ENCODE results near the gene CGB7. TPM values are rescaled to one million over a fixed set of nuclear protein-coding genes. Genes with fewer than 3 reads are reported as not detected.

The CGB7 gene
- total and polyA plus RNA-seq, 9 of the 15 experiments (the other 6 are each of a cell fraction or from before 2014, with no cell fraction given) = not detected

- Histone ChIP-seq H3K27ac (ENCODE audit: extremely low read depth, low read depth, low read length) (no peak overlapping the region), H2AFZ (ENCODE audit: low read depth, low read length) (no peak overlapping the region), H3K79me2 (ENCODE audit: control insufficient read depth, insufficient read depth, low read length) (peaks cover 55% of the 10 kb centered on the region), H3K9me3 (replicated peaks; ENCODE audit: control insufficient read depth, insufficient read depth, low read depth, low read length) (no peaks in the 10 kb centered on the region), H4K20me1 (replicated peaks; ENCODE audit: control insufficient read depth, insufficient read depth, low read length) (peaks cover 24% of the 10 kb centered on the region), H3K9ac (ENCODE audit: insufficient read depth in 1 of 2, low read depth in 2 of 2, low read length in 2 of 2) (no peak overlapping the region), H3K36me3 (ENCODE audit: control insufficient read depth, insufficient read depth, low read length) (peaks cover 99% of the 10 kb centered on the region), H3K27me3 (ENCODE audit: control insufficient read depth in 2 of 2, insufficient read depth in 2 of 2, low read length in 2 of 2) (no peaks in the 10 kb centered on the region), H3K9me1 (ENCODE audit: control insufficient read depth, insufficient read depth, low read length) (no peaks in the 10 kb centered on the region), H3K4me3 (no peak overlapping the region), H3K4me1 (replicated peaks in 1 of 2; ENCODE audit: control insufficient read depth in 2 of 2, insufficient read depth in 2 of 2, low read length in 2 of 2) (peaks cover 0 to 17% of the 10 kb centered on the region in 2 experiments; a peak in 3 of 5 replicates), H3K4me2 (ENCODE audit: insufficient read depth, low read length) (no peak overlapping the region)
- intact Hi-C loops (cut with micrococcal nuclease) (no loop called here), in situ Hi-C loops (cut with MboI) (loop anchor here (5.0 kb wide), 1 partner anchor 94 kb away; no protein-coding TSS in a partner anchor)
- ATAC-seq = no peak
- no peak for FAIRE-seq
- POLR2A ChIA-PET = interaction anchor here (2.6 kb wide), 1 partner anchor 100 kb away, joined by 22 read pairs; no protein-coding TSS in a partner anchor
- CTCF ChIA-PET (ENCODE audit: low intra/inter-chr PET ratio) = interaction anchor here (0.5 to 2.1 kb wide), 4 partner anchors 47 to 126 kb away, joined by 5 to 27 read pairs (median 6); no protein-coding TSS in a partner anchor
- no peak for DNase-seq (ENCODE audit: extremely low read depth in 1 of 4, low spot score in 3 of 4)
- 98% methylated on average over 4 of the region's 4 CpGs for WGBS (ENCODE audit: insufficient coverage, low coverage, missing lambda C conversion rate)
- BruUV-seq (replicated peaks) = no TSS peak
- no peak for TF ChIP-seq CHD7 (IDR thresholded peaks at IDR 0.05; ENCODE audit: low read depth, low read length)
- TF ChIP-seq HDAC3 (IDR thresholded peaks at IDR 0.05; ENCODE audit: borderline replicate concordance, partially characterized antibody) = no peak
- no peak for TF ChIP-seq RBM34 (IDR thresholded peaks at IDR 0.05; ENCODE audit: borderline replicate concordance, insufficient read depth, low read length)
- TF ChIP-seq ZBTB9 (CRISPR knock-in tag; IDR thresholded peaks at IDR 0.05) = no peak
- no peak for TF ChIP-seq THRB (CRISPR knock-in tag; conservative IDR thresholded peaks at IDR 0.05)
- TF ChIP-seq LCOR (CRISPR knock-in tag; IDR thresholded peaks at IDR 0.05) = no peak
- no peak for TF ChIP-seq ZFP30 (CRISPR knock-in tag; IDR thresholded peaks at IDR 0.05; ENCODE audit: borderline replicate concordance)
- TF ChIP-seq POLR2H (tag; IDR thresholded peaks at IDR 0.05; ENCODE audit: low read depth) = no peak
Observed at GRCh38 chr19:49098795-49099194, 41.2 kb upstream of the CGB7 start.
